GM23338 (cell line): ENCODE results near the gene BOK. TPM values are rescaled to one million over a fixed set of nuclear protein-coding genes. Genes with fewer than 3 reads are reported as not detected.

ENCODE experiments used
- EZH2 ChIP-seq: fragments of 200-600 bp; sonication (generic); IDR thresholded peaks from one replicate; pipeline ENCODE4 v1.8.0; 2017; ENCODE audit warnings: antibody characterized with exemption, mild to moderate bottlenecking, low read depth; ENCODE audit not compliant: unreplicated experiment
- JUNB ChIP-seq: IDR thresholded peaks from one replicate; pipeline ENCODE4 v1.6.1; 2016; ENCODE audit warnings: antibody characterized with exemption; ENCODE audit not compliant: unreplicated experiment
- POLR2AphosphoS5 ChIP-seq: IDR thresholded peaks from 2 replicates; pipeline ENCODE4 v1.6.1; 2016; ENCODE audit warnings: antibody characterized with exemption, low read depth
- STAT1 ChIP-seq: IDR thresholded peaks from one replicate; pipeline ENCODE4 v1.6.1; 2016; ENCODE audit warnings: antibody characterized with exemption; ENCODE audit not compliant: unreplicated experiment
- ZNF114 ChIP-seq: fragments of 250-450 bp; sonication (Bioruptor Pico); IDR thresholded peaks from 2 replicates; pipeline ENCODE4 v1.5.0; 2020; ENCODE audit warnings: mild to moderate bottlenecking, moderate library complexity
- polyA plus RNA-seq: library from polyadenylated mRNA; unstranded; fragments of >200 nt; fragmentation: Nextera tagmentation; extraction: Ambion mirVana; gene quantifications from 2 replicates; pipeline ENCODE4 v1.2.1, GENCODE V29; 2016
- total RNA-seq: library from RNA; depleted of rRNA; stranded (reverse); fragments of >200 nt; shearing (Covaris generic); gene quantifications from 2 replicates; pipeline ENCODE4 v1.2.3, GENCODE V29; 2014
- TF ChIP-seq, protein P1 (sequence below): fragments of 250-450 bp; sonication (Bioruptor Pico); IDR thresholded peaks from 2 replicates; pipeline ENCODE4 v1.5.0; 2020; ENCODE audit warnings: mild to moderate bottlenecking, moderate library complexity
- TF ChIP-seq, protein P2 (sequence below): IDR thresholded peaks from 2 replicates; pipeline ENCODE4 v1.6.1; 2016; ENCODE audit warnings: antibody characterized with exemption
- TF ChIP-seq, protein P3 (sequence below): IDR thresholded peaks from one replicate; pipeline ENCODE4 v1.6.1; 2018; ENCODE audit warnings: antibody characterized with exemption; ENCODE audit not compliant: unreplicated experiment

BOK gene
- total and polyA plus RNA-seq, 2 experiments from 2014 or later, result 13.5 to 36.7 TPM

DNA sequence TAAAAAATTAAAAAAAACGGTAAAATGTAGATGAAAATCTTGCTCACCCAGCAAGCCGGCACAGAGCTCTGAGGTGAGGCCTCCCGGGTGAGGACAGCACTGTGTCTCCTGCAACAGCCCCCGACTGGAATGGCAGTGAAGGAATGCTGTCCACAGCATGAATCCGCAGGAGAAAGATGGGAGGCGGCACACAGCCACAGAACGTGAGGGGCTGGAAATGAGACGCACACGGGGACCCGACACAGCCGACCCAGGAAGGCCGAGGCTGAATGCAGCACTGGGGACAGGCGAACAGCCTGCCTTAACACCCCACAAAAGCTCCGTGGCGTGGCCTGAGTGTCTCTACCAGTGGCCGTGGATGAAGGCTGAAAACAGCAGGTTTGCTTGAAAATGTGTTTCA is 34.7 kb downstream of the BOK start (continued):
- TF ChIP-seq, protein P1, sequence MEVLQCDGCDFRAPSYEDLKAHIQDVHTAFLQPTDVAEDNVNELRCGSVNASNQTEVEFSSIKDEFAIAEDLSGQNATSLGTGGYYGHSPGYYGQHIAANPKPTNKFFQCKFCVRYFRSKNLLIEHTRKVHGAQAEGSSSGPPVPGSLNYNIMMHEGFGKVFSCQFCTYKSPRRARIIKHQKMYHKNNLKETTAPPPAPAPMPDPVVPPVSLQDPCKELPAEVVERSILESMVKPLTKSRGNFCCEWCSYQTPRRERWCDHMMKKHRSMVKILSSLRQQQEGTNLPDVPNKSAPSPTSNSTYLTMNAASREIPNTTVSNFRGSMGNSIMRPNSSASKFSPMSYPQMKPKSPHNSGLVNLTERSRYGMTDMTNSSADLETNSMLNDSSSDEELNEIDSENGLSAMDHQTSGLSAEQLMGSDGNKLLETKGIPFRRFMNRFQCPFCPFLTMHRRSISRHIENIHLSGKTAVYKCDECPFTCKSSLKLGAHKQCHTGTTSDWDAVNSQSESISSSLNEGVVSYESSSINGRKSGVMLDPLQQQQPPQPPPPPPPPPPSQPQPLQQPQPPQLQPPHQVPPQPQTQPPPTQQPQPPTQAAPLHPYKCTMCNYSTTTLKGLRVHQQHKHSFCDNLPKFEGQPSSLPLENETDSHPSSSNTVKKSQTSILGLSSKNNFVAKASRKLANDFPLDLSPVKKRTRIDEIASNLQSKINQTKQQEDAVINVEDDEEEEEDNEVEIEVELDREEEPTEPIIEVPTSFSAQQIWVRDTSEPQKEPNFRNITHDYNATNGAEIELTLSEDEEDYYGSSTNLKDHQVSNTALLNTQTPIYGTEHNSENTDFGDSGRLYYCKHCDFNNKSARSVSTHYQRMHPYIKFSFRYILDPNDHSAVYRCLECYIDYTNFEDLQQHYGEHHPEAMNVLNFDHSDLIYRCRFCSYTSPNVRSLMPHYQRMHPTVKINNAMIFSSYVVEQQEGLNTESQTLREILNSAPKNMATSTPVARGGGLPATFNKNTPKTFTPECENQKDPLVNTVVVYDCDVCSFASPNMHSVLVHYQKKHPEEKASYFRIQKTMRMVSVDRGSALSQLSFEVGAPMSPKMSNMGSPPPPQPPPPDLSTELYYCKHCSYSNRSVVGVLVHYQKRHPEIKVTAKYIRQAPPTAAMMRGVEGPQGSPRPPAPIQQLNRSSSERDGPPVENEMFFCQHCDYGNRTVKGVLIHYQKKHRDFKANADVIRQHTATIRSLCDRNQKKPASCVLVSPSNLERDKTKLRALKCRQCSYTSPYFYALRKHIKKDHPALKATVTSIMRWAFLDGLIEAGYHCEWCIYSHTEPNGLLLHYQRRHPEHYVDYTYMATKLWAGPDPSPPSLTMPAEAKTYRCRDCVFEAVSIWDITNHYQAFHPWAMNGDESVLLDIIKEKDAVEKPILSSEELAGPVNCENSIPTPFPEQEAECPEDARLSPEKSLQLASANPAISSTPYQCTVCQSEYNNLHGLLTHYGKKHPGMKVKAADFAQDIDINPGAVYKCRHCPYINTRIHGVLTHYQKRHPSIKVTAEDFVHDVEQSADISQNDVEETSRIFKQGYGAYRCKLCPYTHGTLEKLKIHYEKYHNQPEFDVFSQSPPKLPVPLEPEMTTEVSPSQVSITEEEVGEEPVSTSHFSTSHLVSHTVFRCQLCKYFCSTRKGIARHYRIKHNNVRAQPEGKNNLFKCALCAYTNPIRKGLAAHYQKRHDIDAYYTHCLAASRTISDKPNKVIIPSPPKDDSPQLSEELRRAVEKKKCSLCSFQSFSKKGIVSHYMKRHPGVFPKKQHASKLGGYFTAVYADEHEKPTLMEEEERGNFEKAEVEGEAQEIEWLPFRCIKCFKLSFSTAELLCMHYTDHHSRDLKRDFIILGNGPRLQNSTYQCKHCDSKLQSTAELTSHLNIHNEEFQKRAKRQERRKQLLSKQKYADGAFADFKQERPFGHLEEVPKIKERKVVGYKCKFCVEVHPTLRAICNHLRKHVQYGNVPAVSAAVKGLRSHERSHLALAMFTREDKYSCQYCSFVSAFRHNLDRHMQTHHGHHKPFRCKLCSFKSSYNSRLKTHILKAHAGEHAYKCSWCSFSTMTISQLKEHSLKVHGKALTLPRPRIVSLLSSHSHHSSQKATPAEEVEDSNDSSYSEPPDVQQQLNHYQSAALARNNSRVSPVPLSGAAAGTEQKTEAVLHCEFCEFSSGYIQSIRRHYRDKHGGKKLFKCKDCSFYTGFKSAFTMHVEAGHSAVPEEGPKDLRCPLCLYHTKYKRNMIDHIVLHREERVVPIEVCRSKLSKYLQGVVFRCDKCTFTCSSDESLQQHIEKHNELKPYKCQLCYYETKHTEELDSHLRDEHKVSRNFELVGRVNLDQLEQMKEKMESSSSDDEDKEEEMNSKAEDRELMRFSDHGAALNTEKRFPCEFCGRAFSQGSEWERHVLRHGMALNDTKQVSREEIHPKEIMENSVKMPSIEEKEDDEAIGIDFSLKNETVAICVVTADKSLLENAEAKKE (CRISPR knock-in tag), result no peak
- TF ChIP-seq ZNF114 (CRISPR knock-in tag), result no peak
- TF ChIP-seq POLR2AphosphoS5, result no peak
- no peak for TF ChIP-seq EZH2
- no peak for TF ChIP-seq JUNB
- TF ChIP-seq, protein P2, sequence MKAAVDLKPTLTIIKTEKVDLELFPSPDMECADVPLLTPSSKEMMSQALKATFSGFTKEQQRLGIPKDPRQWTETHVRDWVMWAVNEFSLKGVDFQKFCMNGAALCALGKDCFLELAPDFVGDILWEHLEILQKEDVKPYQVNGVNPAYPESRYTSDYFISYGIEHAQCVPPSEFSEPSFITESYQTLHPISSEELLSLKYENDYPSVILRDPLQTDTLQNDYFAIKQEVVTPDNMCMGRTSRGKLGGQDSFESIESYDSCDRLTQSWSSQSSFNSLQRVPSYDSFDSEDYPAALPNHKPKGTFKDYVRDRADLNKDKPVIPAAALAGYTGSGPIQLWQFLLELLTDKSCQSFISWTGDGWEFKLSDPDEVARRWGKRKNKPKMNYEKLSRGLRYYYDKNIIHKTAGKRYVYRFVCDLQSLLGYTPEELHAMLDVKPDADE, result no peak
- TF ChIP-seq, protein P3, sequence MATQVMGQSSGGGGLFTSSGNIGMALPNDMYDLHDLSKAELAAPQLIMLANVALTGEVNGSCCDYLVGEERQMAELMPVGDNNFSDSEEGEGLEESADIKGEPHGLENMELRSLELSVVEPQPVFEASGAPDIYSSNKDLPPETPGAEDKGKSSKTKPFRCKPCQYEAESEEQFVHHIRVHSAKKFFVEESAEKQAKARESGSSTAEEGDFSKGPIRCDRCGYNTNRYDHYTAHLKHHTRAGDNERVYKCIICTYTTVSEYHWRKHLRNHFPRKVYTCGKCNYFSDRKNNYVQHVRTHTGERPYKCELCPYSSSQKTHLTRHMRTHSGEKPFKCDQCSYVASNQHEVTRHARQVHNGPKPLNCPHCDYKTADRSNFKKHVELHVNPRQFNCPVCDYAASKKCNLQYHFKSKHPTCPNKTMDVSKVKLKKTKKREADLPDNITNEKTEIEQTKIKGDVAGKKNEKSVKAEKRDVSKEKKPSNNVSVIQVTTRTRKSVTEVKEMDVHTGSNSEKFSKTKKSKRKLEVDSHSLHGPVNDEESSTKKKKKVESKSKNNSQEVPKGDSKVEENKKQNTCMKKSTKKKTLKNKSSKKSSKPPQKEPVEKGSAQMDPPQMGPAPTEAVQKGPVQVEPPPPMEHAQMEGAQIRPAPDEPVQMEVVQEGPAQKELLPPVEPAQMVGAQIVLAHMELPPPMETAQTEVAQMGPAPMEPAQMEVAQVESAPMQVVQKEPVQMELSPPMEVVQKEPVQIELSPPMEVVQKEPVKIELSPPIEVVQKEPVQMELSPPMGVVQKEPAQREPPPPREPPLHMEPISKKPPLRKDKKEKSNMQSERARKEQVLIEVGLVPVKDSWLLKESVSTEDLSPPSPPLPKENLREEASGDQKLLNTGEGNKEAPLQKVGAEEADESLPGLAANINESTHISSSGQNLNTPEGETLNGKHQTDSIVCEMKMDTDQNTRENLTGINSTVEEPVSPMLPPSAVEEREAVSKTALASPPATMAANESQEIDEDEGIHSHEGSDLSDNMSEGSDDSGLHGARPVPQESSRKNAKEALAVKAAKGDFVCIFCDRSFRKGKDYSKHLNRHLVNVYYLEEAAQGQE, result no peak
- no peak for TF ChIP-seq STAT1
